ENCODE results near the gene TENT5A. TPM values are rescaled to one million over a fixed set of nuclear protein-coding genes. Genes with fewer than 3 reads are reported as not detected.

TENT5A gene
- total RNA-seq, 4 donors from 2014 or later, result 19.1 to 36.4 (median 26.9) TPM

- DNase-seq (ENCODE audit: low spot score in 2 of 2), result no peak
- Histone ChIP-seq H3K27ac (peak overlapping the region; percentile 93), H3K9me3 (no peaks in the 10 kb centered on the region), H3K4me3 (peak overlapping the region; percentile 68), H3K36me3 (peaks cover 6% of the 10 kb centered on the region), H3K4me1 (peaks cover 41% of the 10 kb centered on the region), H3K27me3 (no peaks in the 10 kb centered on the region)
- TF ChIP-seq CTCF (IDR thresholded peaks at IDR 0.05) (no peak), POLR2A (IDR thresholded peaks at IDR 0.05) (no peak), POLR2AphosphoS5 (IDR thresholded peaks at IDR 0.05) (no peak), EP300 (IDR thresholded peaks at IDR 0.05) (no peak)
- WGBS, result 12% methylated on average over 12 of the region's 12 CpGs
Observed at GRCh38 chr6:81750681-81751387, 1.6 kb downstream of the TENT5A start.

- H3K4me3 ChIP-seq, result peak overlapping the region; percentile 68
- WGBS, result 22% methylated on average over 5 of the region's 5 CpGs
- peaks cover 43% of the 10 kb centered on the region for H3K4me1 ChIP-seq
- H3K27me3 ChIP-seq, result no peaks in the 10 kb centered on the region
- no peak for DNase-seq (ENCODE audit: low spot score in 2 of 2)
- H3K36me3 ChIP-seq, result peaks cover 9% of the 10 kb centered on the region
- TF ChIP-seq EP300 (IDR thresholded peaks at IDR 0.05) (no peak), CTCF (IDR thresholded peaks at IDR 0.05) (no peak), POLR2A (IDR thresholded peaks at IDR 0.05) (no peak), POLR2AphosphoS5 (IDR thresholded peaks at IDR 0.05) (no peak)
- peak overlapping the region; percentile 93 for H3K27ac ChIP-seq
- H3K9me3 ChIP-seq, result no peaks in the 10 kb centered on the region
Observed at GRCh38 chr6:81750200-81750599, 2.3 kb downstream of the TENT5A start.

- 37% methylated on average over 5 of the region's 5 CpGs for WGBS
- TF ChIP-seq CTCF (IDR thresholded peaks at IDR 0.05) (no peak), POLR2A (IDR thresholded peaks at IDR 0.05) (no peak), EP300 (IDR thresholded peaks at IDR 0.05) (no peak), POLR2AphosphoS5 (IDR thresholded peaks at IDR 0.05) (no peak)
- H3K27ac ChIP-seq, result peak overlapping the region; percentile 26
- no peaks in the 10 kb centered on the region for H3K27me3 ChIP-seq
- peaks cover 44% of the 10 kb centered on the region for H3K4me1 ChIP-seq
- peak overlapping the region; percentile 68 for H3K4me3 ChIP-seq
- DNase-seq (ENCODE audit: low spot score in 2 of 2), result no peak
- H3K36me3 ChIP-seq, result peaks cover 9% of the 10 kb centered on the region
- no peaks in the 10 kb centered on the region for H3K9me3 ChIP-seq
Observed at GRCh38 chr6:81749707-81750106, 2.8 kb downstream of the TENT5A start.

GRCh38 chr6:81748994-81749393, 3.5 kb downstream of the TENT5A start:
- TF ChIP-seq EP300 (IDR thresholded peaks at IDR 0.05), result no peak
- TF ChIP-seq CTCF (IDR thresholded peaks at IDR 0.05), result no peak
- TF ChIP-seq POLR2A (IDR thresholded peaks at IDR 0.05), result no peak
- no peak for TF ChIP-seq POLR2AphosphoS5 (IDR thresholded peaks at IDR 0.05)
- H3K4me1 ChIP-seq, result peaks cover 44% of the 10 kb centered on the region
- H3K4me3 ChIP-seq, result peak overlapping the region; percentile 68
- H3K9me3 ChIP-seq, result no peaks in the 10 kb centered on the region
- no peaks in the 10 kb centered on the region for H3K27me3 ChIP-seq
- DNase-seq (ENCODE audit: low spot score in 2 of 2), result no peak
- peaks cover 9% of the 10 kb centered on the region for H3K36me3 ChIP-seq
- WGBS, result 7% methylated on average over 5 of the region's 5 CpGs
- H3K27ac ChIP-seq, result peak overlapping the region; percentile 26

- Histone ChIP-seq H3K27me3 (no peaks in the 10 kb centered on the region), H3K27ac (no peak overlapping the region), H3K4me3 (peak overlapping the region; percentile 68), H3K9me3 (no peaks in the 10 kb centered on the region), H3K36me3 (peaks cover 9% of the 10 kb centered on the region), H3K4me1 (peaks cover 44% of the 10 kb centered on the region)
- TF ChIP-seq POLR2A (IDR thresholded peaks at IDR 0.05), result no peak
- no peak for TF ChIP-seq POLR2AphosphoS5 (IDR thresholded peaks at IDR 0.05)
- no peak for TF ChIP-seq EP300 (IDR thresholded peaks at IDR 0.05)
- TF ChIP-seq CTCF (IDR thresholded peaks at IDR 0.05), result no peak
- DNase-seq (ENCODE audit: low spot score in 2 of 2), result no peak
- WGBS, result 41% methylated on average over 4 of the region's 4 CpGs
Observed at GRCh38 chr6:81747327-81747726, 5.2 kb downstream of the TENT5A start.

All from suprapubic skin (tissue), 4 donors.